HG02852 (cell line): ENCODE results near the gene RIPK1.
A peak's percentile ranks its signal among the peaks of the same experiment; 100 is the strongest.

Source experiments
- ATAC-seq: cut with Tn5 transposase; IDR thresholded peaks from one replicate; pipeline ENCODE4 v1.9.1; 2021; ENCODE audit warnings: mild to moderate bottlenecking, moderate library complexity; ENCODE audit not compliant: unreplicated experiment

Gene RIPK1

DNA sequence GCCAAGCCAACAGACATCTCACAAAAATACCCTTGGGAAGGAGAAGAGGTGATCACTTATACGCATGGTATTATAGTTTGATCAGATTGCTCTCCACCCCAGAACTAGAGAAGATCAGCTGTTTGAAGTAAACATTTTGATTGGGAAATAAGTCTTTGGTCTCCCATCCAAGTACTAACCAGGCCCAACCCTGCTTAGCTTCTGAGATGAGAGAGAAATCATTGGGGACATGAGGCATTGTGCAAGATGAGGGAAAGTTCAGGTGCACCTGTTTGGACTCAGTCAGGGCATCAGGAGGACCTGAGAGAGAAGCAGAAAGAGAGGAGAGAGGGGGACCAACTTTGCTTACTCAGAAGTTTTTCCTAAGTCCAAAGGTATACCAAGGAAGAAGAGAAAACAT is 11.4 kb downstream of the RIPK1 start:
- no peak for ATAC-seq

- ATAC-seq = no peak
Observed at GRCh38 chr6:3081960-3082359, 13.7 kb downstream of the RIPK1 start.

DNA sequence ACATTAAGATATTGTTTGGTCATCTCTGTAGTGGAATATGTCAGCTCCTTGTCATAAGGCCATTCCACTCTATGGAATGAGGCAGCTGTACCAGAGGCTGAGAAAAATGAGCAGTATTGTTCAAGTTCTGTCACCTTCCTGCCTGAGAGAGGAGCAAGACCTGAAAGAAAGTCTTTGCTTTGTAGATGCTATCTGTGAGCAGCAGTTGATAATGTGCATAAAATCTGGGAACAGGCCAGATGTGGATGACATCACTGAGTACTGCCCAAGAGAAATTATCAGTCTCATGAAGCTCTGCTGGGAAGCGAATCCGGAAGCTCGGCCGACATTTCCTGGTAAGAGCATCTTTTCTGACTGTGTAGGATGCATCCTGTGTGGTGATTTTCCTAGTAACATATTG is 16.8 kb downstream of the RIPK1 start:
- no peak for ATAC-seq

DNA sequence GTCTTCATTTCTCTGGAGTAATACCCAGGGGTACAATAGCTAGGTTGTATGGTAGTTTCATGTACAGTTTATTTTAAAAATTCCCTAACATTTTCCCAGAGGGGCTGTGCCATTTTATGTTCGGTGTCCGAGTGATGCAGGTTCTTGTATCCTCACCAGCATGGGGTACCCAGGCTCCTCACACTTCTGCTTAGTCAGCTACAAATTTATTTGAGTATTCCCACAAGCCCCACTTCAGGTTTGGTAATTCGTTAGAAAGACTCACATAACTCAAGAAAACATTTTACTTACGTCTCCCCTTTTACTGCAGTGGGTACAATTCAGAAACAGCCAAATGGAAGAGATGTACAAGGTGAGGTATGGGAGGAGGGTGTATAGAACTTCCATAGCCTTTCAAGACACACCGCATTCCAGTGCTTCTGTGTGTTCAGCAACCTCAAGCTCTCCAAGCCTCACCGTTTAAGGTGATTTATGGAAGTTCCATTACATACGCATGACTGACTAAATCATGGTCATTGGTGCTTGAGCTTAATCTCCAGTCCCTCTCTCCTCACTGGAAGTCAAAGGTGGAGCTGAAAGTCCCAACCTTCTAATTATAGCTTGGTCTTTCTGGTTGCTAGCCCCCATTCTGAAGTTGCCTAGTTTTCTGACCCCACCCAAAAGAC is 18.1 kb downstream of the RIPK1 start:
- ATAC-seq = no peak

- ATAC-seq = no peak
Observed at GRCh38 chr6:3088446-3088845, 20.2 kb downstream of the RIPK1 start.

- ATAC-seq = no peak
Observed at GRCh38 chr6:3088968-3089367, 20.7 kb downstream of the RIPK1 start.

- no peak for ATAC-seq
Observed at GRCh38 chr6:3090013-3090412, 21.7 kb downstream of the RIPK1 start.

DNA sequence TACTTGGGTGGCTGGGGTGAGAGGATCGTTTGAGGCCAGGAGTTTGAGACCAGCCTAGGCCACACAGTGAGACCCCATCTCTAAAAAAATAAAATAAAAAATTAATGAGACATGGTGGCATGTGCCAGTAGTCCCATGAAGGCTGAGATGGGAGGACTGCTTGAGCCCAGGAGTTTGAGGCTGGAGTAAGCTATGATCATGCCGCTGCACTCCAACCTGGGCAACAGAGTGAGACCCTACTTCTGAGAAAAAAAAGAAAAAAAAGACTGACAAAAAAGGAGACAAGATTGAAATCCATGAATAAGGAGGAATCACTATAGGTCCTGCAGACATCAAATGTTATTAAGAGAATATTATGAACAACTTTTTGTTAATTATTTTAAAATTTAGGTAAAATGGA is 26.5 kb downstream of the RIPK1 start:
- ATAC-seq = no peak

- no peak for ATAC-seq
Observed at GRCh38 chr6:3102875-3103274, 34.6 kb downstream of the RIPK1 start.

GRCh38 chr6:3108746-3109414 is 40.6 kb downstream of the RIPK1 start:
- no peak for ATAC-seq

DNA sequence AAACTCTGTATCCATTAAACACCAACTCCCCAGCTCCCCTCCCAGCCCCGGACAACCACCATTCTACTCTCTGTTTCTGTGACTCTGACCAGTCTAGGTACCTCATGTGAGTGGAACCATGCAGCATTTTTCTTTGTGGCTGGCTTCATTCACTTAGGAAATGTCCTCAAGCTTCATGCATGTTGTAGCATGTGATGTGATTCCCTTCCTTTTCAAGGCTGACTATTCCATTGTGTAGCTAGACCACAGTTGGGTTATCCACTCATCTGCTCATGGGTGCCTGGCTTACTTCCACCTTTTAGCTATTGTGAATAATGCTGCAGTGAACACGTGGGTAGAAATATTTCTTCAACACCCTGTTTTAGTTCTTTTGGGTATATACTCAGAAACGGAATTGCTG is 41.5 kb downstream of the RIPK1 start:
- no peak for ATAC-seq

DNA sequence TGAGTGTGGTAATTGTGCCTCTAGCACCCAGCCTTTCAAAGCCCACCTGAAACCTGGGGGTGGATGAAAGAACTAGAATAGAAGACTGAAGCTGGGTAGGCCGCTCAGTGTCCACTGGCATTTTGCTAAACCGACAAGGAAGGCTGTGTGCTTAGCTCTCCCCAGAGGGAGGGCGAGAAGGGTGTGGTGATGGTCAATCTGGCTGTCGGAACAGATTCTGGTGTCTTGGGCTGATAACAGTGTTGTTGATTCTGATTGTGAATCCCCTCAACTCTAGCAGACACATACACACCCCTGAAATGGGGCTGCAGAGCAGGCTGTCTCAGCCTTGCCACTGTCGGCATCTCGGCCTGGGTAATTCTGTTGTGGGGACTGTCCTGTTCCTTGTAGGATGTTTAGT is 46.1 kb downstream of the RIPK1 start:
- no peak for ATAC-seq

- ATAC-seq = no peak
Observed at GRCh38 chr6:3117912-3118352, 49.6 kb downstream of the RIPK1 start.

- ATAC-seq = peak; percentile 86
Observed at GRCh38 chr6:3118353-3119039, 50.2 kb downstream of the RIPK1 start, which contains the start of gene BPHL. Gene BPHL, plus strand, starts transcription at chr6:3118711. Its CDS starts 30 bp downstream, at chr6:3118741.

DNA sequence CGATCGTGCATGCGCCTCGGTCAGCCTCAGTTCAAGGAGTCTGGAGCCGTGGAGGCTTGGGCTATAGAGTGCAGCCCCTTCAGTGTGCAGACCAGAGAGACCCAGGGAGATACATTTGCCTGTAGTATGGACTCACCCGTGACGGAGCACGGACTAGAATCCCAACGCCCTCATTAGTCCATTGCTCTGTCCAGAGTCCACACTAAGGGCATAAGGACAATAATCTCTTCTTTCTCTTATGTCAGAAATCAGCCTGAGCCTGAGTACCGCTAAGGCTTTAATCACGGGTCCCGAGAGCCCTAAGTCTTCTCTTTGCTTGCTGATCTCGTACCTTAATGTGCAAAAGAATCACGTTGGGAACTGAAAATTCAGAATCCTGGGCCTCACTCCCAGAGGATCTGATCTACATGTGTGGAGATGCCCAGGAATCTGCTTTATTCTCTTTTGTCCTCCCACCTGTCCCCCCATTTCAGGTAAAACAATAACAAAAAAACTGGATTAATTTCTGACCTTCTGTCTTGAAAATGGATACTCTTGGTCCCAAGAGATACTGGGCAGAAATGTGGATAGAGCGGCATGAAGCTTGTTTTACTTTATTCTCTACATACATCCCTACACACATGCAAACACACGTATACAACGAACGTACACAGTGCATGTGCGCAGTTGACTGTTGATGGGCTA is 50.9 kb downstream of the RIPK1 start:
- ATAC-seq = peak; percentile 31

- ATAC-seq = no peak
Observed at GRCh38 chr6:3120765-3121089, 52.4 kb downstream of the RIPK1 start.

DNA sequence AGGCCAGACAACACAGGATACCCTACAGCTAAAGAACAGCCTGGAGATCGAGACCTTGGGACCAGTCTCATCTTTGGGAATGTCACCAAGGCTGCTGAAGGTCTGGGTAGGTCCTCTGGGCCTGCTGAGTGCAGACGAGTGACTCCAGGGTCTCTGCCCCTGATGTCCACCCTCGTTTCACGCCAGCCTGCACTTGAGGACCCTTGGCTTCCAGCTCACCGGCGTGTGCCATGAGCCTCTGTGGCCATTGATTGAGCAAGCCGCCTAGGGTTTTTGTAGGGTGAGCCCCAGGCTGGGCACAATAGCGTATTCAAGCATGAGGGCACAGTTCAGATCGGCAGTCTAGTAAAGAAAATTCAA is 54.5 kb downstream of the RIPK1 start:
- ATAC-seq = no peak

DNA sequence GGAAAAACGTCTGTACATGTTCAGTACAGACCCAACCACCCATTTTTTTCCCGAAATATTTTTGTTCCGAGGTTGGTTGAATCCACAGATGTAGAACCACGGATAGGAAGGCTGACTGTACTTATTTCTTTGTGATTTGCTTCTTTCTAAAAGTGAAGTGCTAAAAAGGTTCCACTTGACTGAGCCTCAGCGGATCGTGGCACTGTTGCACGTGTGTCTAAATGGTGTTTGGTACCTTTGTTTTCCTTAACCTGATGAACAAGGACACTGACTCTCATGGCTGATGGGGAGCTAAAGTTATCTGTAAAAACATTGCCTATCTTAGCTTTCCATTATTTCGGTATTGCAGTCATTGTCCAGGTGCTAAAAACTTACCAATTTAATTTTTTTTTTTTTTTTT is 56.4 kb downstream of the RIPK1 start:
- no peak for ATAC-seq

GRCh38 chr6:3125815-3126214 is 57.5 kb downstream of the RIPK1 start:
- no peak for ATAC-seq

DNA sequence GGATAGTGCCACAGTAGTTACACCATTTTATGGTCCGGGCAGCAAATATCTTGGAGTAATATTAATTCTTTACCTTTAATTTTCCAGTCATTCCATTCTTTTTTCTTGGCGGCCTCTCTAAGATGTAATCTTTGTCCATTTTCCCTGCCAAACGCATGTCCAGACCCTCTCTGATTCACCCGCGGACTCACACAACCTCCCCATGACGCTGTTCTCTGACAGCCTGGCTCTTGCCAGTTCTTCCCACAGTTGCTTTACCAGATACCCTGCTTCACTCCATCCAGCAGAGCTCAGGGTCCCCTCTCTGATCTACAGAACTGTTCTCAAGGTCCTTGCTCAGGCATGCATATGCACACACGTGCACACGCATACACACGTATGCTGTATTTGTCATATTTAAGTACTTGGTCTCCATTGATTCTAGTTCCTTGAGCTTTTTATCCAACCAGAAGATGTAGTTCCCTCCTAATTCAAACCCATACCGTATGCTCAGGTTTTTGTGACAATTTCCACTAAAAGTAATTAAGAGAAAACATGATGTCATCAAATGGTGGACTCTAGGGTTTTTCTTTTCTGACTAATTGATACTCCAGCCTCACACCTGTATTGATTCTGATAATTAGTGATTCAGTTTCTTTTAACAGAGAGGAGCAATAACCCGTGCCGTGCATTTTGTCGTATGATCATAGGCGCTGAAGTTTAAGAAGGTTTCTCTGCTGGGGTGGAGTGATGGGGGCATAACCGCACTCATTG is 60.2 kb downstream of the RIPK1 start:
- ATAC-seq = no peak

GRCh38 chr6:3131695-3132094 is 63.4 kb downstream of the RIPK1 start:
- no peak for ATAC-seq
